Osteocyte (in vitro differentiated cells): Measurements from ENCODE around the gene ACTN1. TPM values are rescaled to one million over a fixed set of nuclear protein-coding genes. Genes with fewer than 3 reads are reported as not detected.
A peak's percentile ranks its signal among the peaks of the same experiment; 100 is the strongest.

Source experiments
- DNase-seq: peaks from one replicate; pipeline ENCODE4 v3.0.0; 2021; ENCODE audit warnings: mixed read lengths; ENCODE audit not compliant: unreplicated experiment; ENCODE audit errors: extremely low spot score
- H3K27ac Mint-ChIP-seq: one replicate; pipeline ENCODE4 v1.8.0; 2021; ENCODE audit warnings: mild to moderate bottlenecking, mixed read lengths; ENCODE audit not compliant: unreplicated experiment
- H3K27me3 Mint-ChIP-seq: one replicate; pipeline ENCODE4 v1.8.0; 2021; ENCODE audit warnings: mixed read lengths; ENCODE audit not compliant: unreplicated experiment
- H3K36me3 Mint-ChIP-seq: one replicate; pipeline ENCODE4 v1.8.0; 2021; ENCODE audit warnings: mixed read lengths; ENCODE audit not compliant: unreplicated experiment
- H3K4me1 Mint-ChIP-seq: one replicate; pipeline ENCODE4 v1.8.0; 2021; ENCODE audit warnings: mixed read lengths; ENCODE audit not compliant: unreplicated experiment
- H3K4me3 Mint-ChIP-seq: one replicate; pipeline ENCODE4 v1.8.0; 2021; ENCODE audit warnings: mild to moderate bottlenecking, moderate library complexity, mixed read lengths; ENCODE audit not compliant: unreplicated experiment
- H3K9me3 Mint-ChIP-seq: one replicate; pipeline ENCODE4 v1.8.0; 2021; ENCODE audit warnings: mixed read lengths; ENCODE audit not compliant: unreplicated experiment
- total RNA-seq: library from RNA; stranded (reverse); gene quantifications from 2 replicates; pipeline ENCODE4 v1.2.1, GENCODE V29; 2021
- TF ChIP-seq, protein P1 (sequence below): fragments of 200-600 bp; sonication (generic); IDR thresholded peaks from 2 replicates; pipeline ENCODE4 v1.5.0; 2021; ENCODE audit warnings: antibody characterized with exemption, mild to moderate bottlenecking, moderate library complexity

ACTN1 gene
- total RNA-seq, 1 donor from 2014 or later = 380 TPM

DNA sequence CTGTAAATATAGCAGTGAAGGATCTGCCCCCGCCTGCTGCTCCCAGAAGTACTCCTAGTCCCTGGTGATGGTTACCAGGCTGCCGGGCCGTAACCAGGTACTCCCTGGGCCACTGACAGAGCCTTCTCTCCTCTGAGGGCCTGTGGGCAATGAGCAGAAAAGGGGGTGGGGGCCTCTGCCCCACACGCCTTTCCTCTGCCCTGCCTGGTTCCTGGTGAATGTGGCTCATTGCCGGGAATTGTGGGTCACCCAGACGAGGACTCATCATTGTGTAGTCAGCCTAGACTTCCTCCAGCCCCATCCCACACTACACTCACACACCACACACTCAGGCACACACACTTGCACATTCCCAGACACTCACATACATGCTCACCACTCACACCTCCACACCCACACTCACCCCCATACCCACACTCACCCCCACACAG is 35.7 kb upstream of the ACTN1 start:
- TF ChIP-seq, protein P1, sequence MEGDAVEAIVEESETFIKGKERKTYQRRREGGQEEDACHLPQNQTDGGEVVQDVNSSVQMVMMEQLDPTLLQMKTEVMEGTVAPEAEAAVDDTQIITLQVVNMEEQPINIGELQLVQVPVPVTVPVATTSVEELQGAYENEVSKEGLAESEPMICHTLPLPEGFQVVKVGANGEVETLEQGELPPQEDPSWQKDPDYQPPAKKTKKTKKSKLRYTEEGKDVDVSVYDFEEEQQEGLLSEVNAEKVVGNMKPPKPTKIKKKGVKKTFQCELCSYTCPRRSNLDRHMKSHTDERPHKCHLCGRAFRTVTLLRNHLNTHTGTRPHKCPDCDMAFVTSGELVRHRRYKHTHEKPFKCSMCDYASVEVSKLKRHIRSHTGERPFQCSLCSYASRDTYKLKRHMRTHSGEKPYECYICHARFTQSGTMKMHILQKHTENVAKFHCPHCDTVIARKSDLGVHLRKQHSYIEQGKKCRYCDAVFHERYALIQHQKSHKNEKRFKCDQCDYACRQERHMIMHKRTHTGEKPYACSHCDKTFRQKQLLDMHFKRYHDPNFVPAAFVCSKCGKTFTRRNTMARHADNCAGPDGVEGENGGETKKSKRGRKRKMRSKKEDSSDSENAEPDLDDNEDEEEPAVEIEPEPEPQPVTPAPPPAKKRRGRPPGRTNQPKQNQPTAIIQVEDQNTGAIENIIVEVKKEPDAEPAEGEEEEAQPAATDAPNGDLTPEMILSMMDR = no peak
- H3K4me1 Mint-ChIP-seq = peaks cover 18% of the 10 kb centered on the region
- H3K27ac Mint-ChIP-seq = no peak overlapping the region
- H3K27me3 Mint-ChIP-seq = no peaks in the 10 kb centered on the region
- no peaks in the 10 kb centered on the region for H3K9me3 Mint-ChIP-seq
- H3K4me3 Mint-ChIP-seq = no peak overlapping the region
- H3K36me3 Mint-ChIP-seq = no peaks in the 10 kb centered on the region
- no peak for DNase-seq

DNA sequence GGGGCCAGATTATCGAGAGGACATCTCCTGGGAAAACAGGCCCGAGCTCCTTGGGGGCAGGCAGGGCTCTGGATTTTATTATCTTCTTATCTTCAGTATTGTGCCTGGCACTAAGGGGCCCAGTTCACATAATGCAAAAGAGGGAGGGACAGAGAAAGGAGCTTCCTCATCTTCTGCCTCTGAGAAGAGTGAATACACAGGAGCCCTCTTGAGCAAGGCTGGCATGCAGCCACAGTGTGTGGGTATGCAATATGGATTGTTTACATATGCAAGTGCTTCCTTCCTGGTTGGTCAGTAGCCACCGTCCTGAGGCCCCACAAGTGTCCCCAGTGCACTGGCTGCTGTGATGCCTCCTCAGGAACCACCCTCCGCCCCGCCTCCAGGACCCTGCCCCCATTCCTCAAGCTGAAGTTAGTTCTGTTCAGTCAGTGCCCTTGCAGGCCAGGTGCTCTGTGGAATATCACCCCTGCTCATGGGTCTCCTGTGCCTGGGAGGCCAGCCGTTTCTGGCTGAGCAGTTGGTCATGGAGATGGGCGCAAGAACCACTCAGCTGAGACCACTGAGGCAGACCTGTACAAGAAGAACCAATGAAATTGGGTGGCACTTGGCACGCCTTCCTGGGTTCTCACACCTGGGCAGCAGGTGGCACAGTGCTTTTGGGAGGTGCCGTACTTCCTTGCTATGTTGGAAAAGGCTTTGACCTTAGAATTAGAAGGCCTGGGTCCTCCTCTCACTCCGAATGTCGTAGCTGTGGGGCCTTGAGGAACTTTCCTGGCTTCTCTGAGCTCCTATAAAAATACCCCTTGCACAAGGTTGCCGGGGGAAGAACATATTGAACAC is 35.1 kb upstream of the ACTN1 start:
- TF ChIP-seq, protein P1 = no peak
- Mint-ChIP-seq H3K4me1 (peaks cover 20% of the 10 kb centered on the region), H3K27me3 (no peaks in the 10 kb centered on the region), H3K9me3 (no peaks in the 10 kb centered on the region), H3K36me3 (no peaks in the 10 kb centered on the region), H3K27ac (peak overlapping the region; percentile 23), H3K4me3 (no peak overlapping the region)
- no peak for DNase-seq

DNA sequence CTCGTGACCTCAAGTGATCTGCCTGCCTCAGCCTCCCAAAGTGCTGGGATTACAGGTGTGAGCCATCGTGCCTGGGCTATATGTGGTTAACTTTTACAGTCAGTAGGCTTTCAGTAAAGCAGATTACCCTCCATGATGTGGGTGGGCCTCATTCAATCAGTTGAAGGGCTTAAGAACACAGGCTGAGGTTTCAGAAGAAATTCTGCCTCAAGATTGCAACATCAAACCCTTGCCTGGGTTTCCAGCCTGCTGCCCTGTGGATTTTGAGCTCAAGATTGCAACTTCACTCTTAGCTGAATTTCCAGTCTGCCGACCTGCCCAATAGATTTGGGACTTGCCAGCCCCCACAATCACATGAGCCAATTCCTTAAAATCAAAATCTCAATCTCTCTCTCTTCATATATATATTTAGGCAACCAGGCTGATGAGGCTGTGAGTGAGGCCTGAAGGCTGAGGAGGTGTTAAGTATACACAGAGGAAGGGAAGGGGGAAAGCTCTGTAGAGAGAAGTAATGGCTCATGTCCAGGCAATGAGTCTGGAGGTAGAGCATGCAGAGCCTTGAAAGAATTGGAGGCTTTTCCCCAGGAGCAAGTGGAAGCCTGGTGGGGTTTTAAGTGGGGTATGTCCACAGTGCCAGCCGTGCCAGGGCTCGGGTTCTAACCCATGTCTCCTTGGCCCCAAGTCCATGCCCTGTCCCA is 33.3 kb upstream of the ACTN1 start:
- Mint-ChIP-seq H3K27me3 (no peaks in the 10 kb centered on the region), H3K27ac (no peak overlapping the region), H3K4me1 (peaks cover 26% of the 10 kb centered on the region), H3K9me3 (no peaks in the 10 kb centered on the region), H3K36me3 (no peaks in the 10 kb centered on the region), H3K4me3 (no peak overlapping the region)
- DNase-seq = no peak
- TF ChIP-seq, protein P1 = no peak

DNA sequence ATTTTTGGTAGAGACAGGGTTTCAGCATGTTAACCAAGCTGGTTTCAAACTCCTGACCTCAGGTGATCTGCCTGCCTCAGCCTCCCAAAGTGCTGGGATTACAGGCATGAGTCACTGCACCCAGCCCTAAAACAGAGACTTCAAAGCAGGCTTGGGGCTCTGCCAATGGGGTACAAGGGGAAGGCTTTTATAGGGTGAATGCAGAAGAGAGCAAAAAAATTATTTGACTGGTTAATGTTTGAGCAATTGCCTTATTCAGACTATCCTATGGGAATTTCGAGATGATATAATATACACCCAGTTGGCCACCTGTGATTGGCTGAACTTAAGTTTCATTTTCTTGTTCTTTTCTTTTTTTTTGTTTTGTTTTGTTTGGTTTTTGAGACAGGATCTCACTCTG is 31.5 kb upstream of the ACTN1 start:
- TF ChIP-seq, protein P1 = no peak
- Mint-ChIP-seq H3K27me3 (no peaks in the 10 kb centered on the region), H3K4me1 (peaks cover 35% of the 10 kb centered on the region), H3K9me3 (no peaks in the 10 kb centered on the region), H3K36me3 (no peaks in the 10 kb centered on the region), H3K4me3 (no peak overlapping the region), H3K27ac (no peak overlapping the region)
- DNase-seq = no peak

DNA sequence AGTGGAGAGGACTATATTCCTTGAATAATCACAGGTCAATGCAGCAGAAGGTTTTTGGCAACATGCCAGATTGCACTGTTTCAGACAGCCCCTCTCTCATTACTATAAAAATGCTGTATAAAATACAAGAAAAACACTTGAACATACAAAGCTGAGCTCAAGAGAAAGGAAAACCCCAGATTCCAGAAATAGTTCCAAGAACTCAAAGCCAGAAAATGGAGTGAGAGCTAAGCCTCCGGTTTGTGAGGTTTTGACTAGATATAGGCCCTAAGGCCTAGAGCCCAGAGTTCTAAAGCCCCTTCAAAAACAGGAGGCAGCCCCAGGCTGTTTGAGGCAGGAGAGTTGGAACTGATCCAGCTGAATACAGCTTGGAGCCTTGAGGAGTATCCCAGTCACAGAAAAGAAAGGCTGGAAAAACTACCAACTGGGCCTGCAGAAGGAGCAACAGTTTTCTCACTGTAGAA is 29.4 kb upstream of the ACTN1 start:
- Mint-ChIP-seq H3K27me3 (no peaks in the 10 kb centered on the region), H3K9me3 (no peaks in the 10 kb centered on the region), H3K36me3 (no peaks in the 10 kb centered on the region), H3K4me1 (peaks cover 37% of the 10 kb centered on the region), H3K27ac (peak overlapping the region; percentile 90), H3K4me3 (no peak overlapping the region)
- DNase-seq = peak; percentile 88
- TF ChIP-seq, protein P1 = no peak
